Neural progenitor cell (in vitro differentiated cells): ENCODE measurements around the gene AP2S1. TPM values are rescaled to one million over a fixed set of nuclear protein-coding genes. Genes with fewer than 3 reads are reported as not detected.

Source experiments
- DNase-seq: peaks from one replicate; pipeline ENCODE4 v3.0.0-alpha.2; 2016; ENCODE audit warnings: low spot score
- H2AFZ ChIP-seq: fragments of 200-600 bp; sonication (generic); replicated peaks from 2 replicates; pipeline ENCODE4 v1.6.1; 2016; ENCODE audit warnings: antibody characterized with exemption
- H3F3A ChIP-seq: fragments of 200-600 bp; sonication (generic); 2 replicates; pipeline ENCODE4 v1.6.1; 2016; ENCODE audit warnings: antibody characterized with exemption, low read depth
- H3K27ac ChIP-seq: fragments of 200-600 bp; sonication (generic); 2 replicates; pipeline ENCODE4 v1.5.1; 2016; ENCODE audit warnings: mild to moderate bottlenecking
- H3K27me3 ChIP-seq: fragments of 200-600 bp; sonication (generic); 2 replicates; pipeline ENCODE4 v1.6.1; 2016; ENCODE audit warnings: mild to moderate bottlenecking, moderate library complexity
- H3K36me3 ChIP-seq: fragments of 200-600 bp; sonication (generic); 2 replicates; pipeline ENCODE4 v1.5.1; 2016
- H3K4me1 ChIP-seq: fragments of 200-600 bp; sonication (generic); 2 replicates; pipeline ENCODE4 v1.6.1; 2016; ENCODE audit warnings: mixed run types
- H3K4me2 ChIP-seq: fragments of 200-600 bp; sonication (generic); 2 replicates; pipeline ENCODE4 v1.6.1; 2016
- H3K4me3 ChIP-seq: fragments of 200-600 bp; sonication (generic); 2 replicates; pipeline ENCODE4 v1.5.1; 2016
- H3K79me2 ChIP-seq: fragments of 200-600 bp; sonication (generic); 2 replicates; pipeline ENCODE4 v1.6.1; 2016; ENCODE audit warnings: low read depth
- H3K9ac ChIP-seq: fragments of 200-600 bp; sonication (generic); 2 replicates; pipeline ENCODE4 v1.6.1; 2016
- H3K9me3 ChIP-seq: fragments of 200-600 bp; sonication (generic); 2 replicates; pipeline ENCODE4 v1.5.1; 2016; ENCODE audit warnings: low read depth
- H4K20me1 ChIP-seq: fragments of 200-600 bp; sonication (generic); 2 replicates; pipeline ENCODE4 v1.6.1; 2016; ENCODE audit warnings: low read depth
- H3K27ac Mint-ChIP-seq: 3 replicates; pipeline ENCODE4 v1.8.0; 2021; ENCODE audit warnings: mixed read lengths
- H3K27me3 Mint-ChIP-seq: 2 replicates; pipeline ENCODE4 v1.8.0; 2022; ENCODE audit warnings: low read depth, mild to moderate bottlenecking, inconsistent platforms, moderate library complexity, mixed read lengths; ENCODE audit not compliant: insufficient read depth
- H3K36me3 Mint-ChIP-seq: 3 replicates; pipeline ENCODE4 v1.8.0; 2021; ENCODE audit warnings: mixed read lengths
- H3K4me1 Mint-ChIP-seq: 3 replicates; pipeline ENCODE4 v1.8.0; 2021; ENCODE audit warnings: mixed read lengths
- H3K4me3 Mint-ChIP-seq: 3 replicates; pipeline ENCODE4 v1.8.0; 2021; ENCODE audit warnings: mild to moderate bottlenecking, moderate library complexity, mixed read lengths
- H3K9me3 Mint-ChIP-seq: 3 replicates; pipeline ENCODE4 v1.8.0; 2020; ENCODE audit warnings: mixed read lengths
- CTCF ChIP-seq: fragments of 200-600 bp; sonication (generic); IDR thresholded peaks from 2 replicates; pipeline ENCODE4 v1.5.1; 2017; ENCODE audit warnings: antibody characterized with exemption, mild to moderate bottlenecking
- EZH2 ChIP-seq: fragments of 200-600 bp; sonication (generic); IDR thresholded peaks from 2 replicates; pipeline ENCODE4 v1.6.1; 2017; ENCODE audit warnings: antibody characterized with exemption, mild to moderate bottlenecking, moderate library complexity
- EZH2phosphoT487 ChIP-seq: fragments of 200-600 bp; sonication (generic); IDR thresholded peaks from 2 replicates; pipeline ENCODE4 v1.6.1; 2017; ENCODE audit warnings: antibody characterized with exemption
- total RNA-seq: library from RNA; depleted of rRNA; stranded (reverse); fragments of >200 nt; gene quantifications from 2 replicates; pipeline ENCODE4 v1.2.3, GENCODE V29; 2015; ENCODE audit warnings: low replicate concordance

Gene AP2S1
- total RNA-seq, 1 donor from 2014 or later, result 104 TPM

- Histone ChIP-seq H3K4me2 (no peak overlapping the region), H3K9me3 (no peaks in the 10 kb centered on the region), H3F3A (peaks cover 3% of the 10 kb centered on the region), H4K20me1 (peaks cover 96% of the 10 kb centered on the region), H2AFZ (no peak overlapping the region), H3K27me3 (no peaks in the 10 kb centered on the region), H3K4me1 (no peaks in the 10 kb centered on the region), H3K27ac (no peak overlapping the region), H3K36me3 (no peaks in the 10 kb centered on the region), H3K79me2 (peaks cover 100% of the 10 kb centered on the region), H3K4me3 (no peak overlapping the region), H3K9ac (no peak overlapping the region)
- Mint-ChIP-seq H3K36me3 (peaks cover 15% of the 10 kb centered on the region), H3K27ac (no peak overlapping the region), H3K4me3 (no peak overlapping the region), H3K4me1 (peaks cover 21% of the 10 kb centered on the region), H3K27me3 (peaks cover 3% of the 10 kb centered on the region), H3K9me3 (no peaks in the 10 kb centered on the region)
- DNase-seq, result no peak
- TF ChIP-seq CTCF (no peak), EZH2phosphoT487 (no peak), EZH2 (no peak)
Observed at GRCh38 chr19:46896076-46896794, 45.6 kb upstream of the AP2S1 start.

DNA sequence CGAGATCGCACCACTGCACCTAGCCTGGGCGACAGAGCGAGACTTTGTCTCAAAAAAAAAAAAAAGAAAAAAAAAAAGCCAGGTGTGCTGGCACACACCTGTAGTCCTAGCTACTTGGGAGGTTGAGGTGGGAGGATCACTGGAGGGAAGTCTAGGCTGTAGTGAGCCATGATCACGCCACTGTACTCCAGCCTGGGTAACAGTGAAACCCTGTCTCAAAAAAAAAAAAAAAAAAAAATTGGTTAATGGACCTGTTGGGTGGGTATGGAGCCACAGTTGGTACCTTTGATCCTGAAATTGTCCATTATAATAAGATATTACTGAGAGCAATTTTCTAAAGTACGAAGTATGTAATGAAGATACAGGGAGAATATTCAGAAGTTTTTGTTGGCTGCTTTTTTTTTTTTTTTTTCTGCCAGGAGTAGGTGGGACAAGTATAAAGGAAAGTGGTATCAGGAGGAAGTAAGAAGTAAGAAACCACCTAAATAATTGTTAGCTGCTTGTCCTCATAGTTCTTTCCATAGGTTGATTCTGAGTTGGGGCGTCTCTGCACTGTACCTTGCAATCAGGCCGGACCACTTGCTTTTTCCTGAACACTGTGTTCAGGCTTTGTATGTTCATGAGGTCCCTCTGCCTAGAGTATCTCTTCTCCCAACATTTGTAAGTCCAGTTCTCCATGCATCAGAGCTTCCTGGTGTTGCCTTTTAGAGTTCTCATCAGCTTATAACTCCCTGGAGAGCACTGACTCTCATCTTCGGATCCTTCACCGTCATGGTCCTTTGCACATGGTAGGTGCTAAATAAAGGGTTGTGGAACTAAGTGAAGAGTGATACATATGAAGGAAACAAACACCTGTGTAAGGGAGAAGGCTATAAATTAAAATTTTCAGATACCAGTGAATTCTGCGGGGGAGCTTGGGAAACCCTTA lies 41.9 kb upstream of the AP2S1 start:
- peaks cover 3% of the 10 kb centered on the region for H3F3A ChIP-seq
- no peaks in the 10 kb centered on the region for H3K36me3 ChIP-seq
- no peaks in the 10 kb centered on the region for H3K9me3 ChIP-seq
- H3K4me3 Mint-ChIP-seq, result no peak overlapping the region
- no peak overlapping the region for H3K4me2 ChIP-seq
- peaks cover 99% of the 10 kb centered on the region for H3K79me2 ChIP-seq
- H3K27me3 ChIP-seq, result no peaks in the 10 kb centered on the region
- H4K20me1 ChIP-seq, result peaks cover 74% of the 10 kb centered on the region
- H3K4me1 Mint-ChIP-seq, result peaks cover 10% of the 10 kb centered on the region
- no peak overlapping the region for H3K4me3 ChIP-seq
- no peak for DNase-seq
- no peak overlapping the region for H3K27ac Mint-ChIP-seq
- no peak for TF ChIP-seq EZH2
- no peak for TF ChIP-seq CTCF
- no peak for TF ChIP-seq EZH2phosphoT487
- no peak overlapping the region for H2AFZ ChIP-seq
- no peak overlapping the region for H3K9ac ChIP-seq
- no peaks in the 10 kb centered on the region for H3K4me1 ChIP-seq
- peaks cover 3% of the 10 kb centered on the region for H3K27me3 Mint-ChIP-seq
- peaks cover 2% of the 10 kb centered on the region for H3K9me3 Mint-ChIP-seq
- H3K36me3 Mint-ChIP-seq, result peaks cover 22% of the 10 kb centered on the region
- no peak overlapping the region for H3K27ac ChIP-seq

DNA sequence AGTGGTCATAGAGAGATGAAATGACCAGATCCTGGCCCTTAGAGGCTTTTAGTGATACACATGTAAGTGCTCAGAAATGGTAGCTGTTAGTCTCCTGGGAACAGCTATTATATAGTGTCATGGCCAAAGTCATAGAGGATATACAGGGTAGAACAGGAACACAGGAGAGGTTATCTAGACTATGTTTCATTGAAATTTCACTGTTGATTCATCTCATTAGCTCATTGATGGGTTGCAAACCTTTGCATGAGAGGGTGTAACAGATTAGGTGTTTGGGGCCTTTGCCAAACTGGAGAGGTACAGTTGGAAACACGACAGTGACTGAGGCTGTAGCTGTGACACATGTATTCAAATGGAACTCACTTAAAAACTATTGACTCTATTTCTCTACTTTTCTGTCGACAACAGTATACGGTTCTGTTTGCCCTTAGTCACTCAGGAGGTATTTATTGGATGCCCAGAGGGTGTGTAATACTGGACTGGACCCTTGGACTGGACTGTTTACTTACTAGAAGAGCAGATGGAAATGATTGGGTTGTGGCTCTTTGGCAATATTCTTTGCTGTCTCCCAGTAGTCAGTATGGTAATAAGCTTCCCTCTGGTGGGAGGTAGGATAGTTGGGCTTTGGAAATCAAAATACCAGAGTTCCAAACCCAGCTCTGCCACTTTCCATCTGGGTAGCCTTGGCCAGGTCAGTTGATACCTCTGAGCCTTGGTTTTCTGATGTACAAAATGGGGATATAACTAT lies 40.0 kb upstream of the AP2S1 start:
- no peak overlapping the region for H2AFZ ChIP-seq
- no peak overlapping the region for H3K27ac Mint-ChIP-seq
- peaks cover 99% of the 10 kb centered on the region for H3K79me2 ChIP-seq
- DNase-seq, result no peak
- H3K4me3 Mint-ChIP-seq, result no peak overlapping the region
- no peaks in the 10 kb centered on the region for H3K4me1 ChIP-seq
- peaks cover 34% of the 10 kb centered on the region for H3K36me3 Mint-ChIP-seq
- H3K4me2 ChIP-seq, result no peak overlapping the region
- H3F3A ChIP-seq, result peaks cover 2% of the 10 kb centered on the region
- peaks cover 11% of the 10 kb centered on the region for H3K9me3 Mint-ChIP-seq
- no peak overlapping the region for H3K9ac ChIP-seq
- no peaks in the 10 kb centered on the region for H3K27me3 ChIP-seq
- H3K27ac ChIP-seq, result no peak overlapping the region
- H4K20me1 ChIP-seq, result peaks cover 55% of the 10 kb centered on the region
- peaks cover 3% of the 10 kb centered on the region for H3K27me3 Mint-ChIP-seq
- H3K4me3 ChIP-seq, result no peak overlapping the region
- TF ChIP-seq EZH2 (no peak), CTCF (no peak), EZH2phosphoT487 (no peak)
- peaks cover 3% of the 10 kb centered on the region for H3K4me1 Mint-ChIP-seq
- H3K36me3 ChIP-seq, result no peaks in the 10 kb centered on the region
- H3K9me3 ChIP-seq, result no peaks in the 10 kb centered on the region
